Fibroblast of mammary gland (primary cell): Measurements from ENCODE around the gene ADI1.

Experiments
- DNase-seq: peaks from one replicate; pipeline ENCODE4 v3.0.0-alpha.2; 2010; ENCODE audit warnings: low read depth
- H3K4me3 ChIP-seq: 2 replicates; pipeline ENCODE4 v1.5.1; 2011; ENCODE audit warnings: low read depth, mild to moderate bottlenecking, low read length, moderate library complexity; ENCODE audit not compliant: control insufficient read depth
- TF ChIP-seq, protein P1 (sequence below): conservative IDR thresholded peaks from 2 replicates; pipeline ENCODE4 v1.5.1; 2011; ENCODE audit warnings: low read depth, low read length, inconsistent platforms; ENCODE audit not compliant: control insufficient read depth, insufficient read depth

Gene ADI1

DNA sequence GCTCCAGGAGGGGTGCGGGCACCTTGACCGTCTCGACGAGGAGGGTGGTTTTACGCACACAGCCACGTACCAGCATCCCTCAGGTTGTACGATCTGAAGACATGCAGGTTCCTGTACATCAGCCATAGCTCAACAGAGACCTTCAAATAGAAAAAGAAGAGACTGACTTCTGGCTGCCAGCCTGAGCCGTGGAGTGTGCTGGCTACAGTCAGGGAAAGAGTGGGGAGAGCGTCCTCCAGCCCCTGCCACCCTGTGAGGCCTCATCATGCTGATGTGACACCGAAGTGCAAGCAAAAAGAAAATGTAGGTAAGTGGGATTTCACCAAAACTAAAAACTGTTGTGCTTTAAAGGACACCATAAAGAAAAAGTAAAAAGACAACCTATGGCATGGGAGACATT is 47.0 kb downstream of the ADI1 start:
- TF ChIP-seq, protein P1, sequence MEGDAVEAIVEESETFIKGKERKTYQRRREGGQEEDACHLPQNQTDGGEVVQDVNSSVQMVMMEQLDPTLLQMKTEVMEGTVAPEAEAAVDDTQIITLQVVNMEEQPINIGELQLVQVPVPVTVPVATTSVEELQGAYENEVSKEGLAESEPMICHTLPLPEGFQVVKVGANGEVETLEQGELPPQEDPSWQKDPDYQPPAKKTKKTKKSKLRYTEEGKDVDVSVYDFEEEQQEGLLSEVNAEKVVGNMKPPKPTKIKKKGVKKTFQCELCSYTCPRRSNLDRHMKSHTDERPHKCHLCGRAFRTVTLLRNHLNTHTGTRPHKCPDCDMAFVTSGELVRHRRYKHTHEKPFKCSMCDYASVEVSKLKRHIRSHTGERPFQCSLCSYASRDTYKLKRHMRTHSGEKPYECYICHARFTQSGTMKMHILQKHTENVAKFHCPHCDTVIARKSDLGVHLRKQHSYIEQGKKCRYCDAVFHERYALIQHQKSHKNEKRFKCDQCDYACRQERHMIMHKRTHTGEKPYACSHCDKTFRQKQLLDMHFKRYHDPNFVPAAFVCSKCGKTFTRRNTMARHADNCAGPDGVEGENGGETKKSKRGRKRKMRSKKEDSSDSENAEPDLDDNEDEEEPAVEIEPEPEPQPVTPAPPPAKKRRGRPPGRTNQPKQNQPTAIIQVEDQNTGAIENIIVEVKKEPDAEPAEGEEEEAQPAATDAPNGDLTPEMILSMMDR: no peak
- H3K4me3 ChIP-seq: no peak overlapping the region
- DNase-seq: no peak

DNA sequence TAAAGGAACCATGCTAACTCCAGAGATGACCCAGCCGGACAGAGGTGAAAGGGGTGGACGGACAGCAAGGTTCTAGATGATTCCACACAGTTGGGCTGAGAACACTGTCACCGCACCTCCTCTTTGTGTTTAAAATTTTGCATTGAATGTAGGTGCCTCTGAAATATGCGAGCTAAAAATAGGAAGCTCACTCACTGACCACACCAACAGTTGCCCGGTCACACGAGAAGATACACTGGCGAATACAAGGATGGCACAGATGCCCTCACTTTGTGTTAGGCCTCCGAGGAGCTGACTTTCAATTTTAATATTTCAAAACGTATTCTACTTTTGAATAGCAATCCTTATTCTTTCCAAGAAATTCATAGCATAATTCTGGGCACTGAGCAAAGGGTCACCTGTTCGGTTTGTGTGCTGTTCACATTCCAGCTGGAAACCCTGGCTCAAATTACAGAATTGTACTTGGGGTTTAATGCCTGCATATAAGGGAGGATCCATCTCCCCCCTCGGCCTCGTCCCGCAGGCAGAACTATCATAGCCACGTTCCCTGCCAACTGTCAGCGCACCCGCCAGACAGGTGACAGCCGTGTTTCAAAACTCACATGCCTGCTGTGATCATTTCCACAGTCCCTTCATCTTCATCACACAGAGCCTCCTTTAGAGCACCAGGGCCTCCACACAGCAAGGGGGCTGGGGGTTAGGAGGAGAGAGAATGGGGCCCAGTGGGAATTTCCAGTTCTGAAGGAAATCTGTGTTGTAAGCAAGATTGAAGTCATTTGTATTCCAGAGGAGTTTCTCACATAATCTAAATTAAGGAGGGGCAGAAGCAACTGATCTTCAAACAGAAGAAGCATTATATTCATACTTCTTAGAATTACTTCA is 48.2 kb downstream of the ADI1 start:
- H3K4me3 ChIP-seq: no peak overlapping the region
- peak; percentile 38 for DNase-seq
- TF ChIP-seq, protein P1: no peak

DNA sequence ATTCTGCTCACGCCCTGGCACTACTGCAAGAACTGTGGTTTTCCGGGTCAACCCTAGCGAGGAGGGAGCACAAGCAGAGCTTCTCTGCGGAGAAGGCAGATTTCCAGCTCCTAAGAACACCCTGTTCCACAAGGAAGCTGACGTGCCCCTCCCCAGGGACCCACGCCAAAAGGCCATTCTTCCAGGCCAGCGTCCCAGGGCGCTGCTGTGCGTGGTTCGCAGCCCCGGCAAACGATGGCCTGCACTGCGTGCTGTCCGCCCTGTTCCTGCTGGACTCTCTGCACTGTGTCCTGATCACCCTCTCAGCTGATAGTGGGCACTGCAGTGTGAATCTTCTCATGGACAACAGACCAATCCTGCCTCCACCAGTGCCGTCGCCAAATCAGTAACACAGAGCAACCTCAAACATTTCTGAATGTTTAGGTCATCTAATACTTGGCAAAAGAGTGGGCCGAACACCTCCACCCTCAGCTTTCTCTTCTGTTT is 49.1 kb downstream of the ADI1 start:
- TF ChIP-seq, protein P1: no peak
- DNase-seq: peak; percentile 97
- peak overlapping the region; percentile 5 for H3K4me3 ChIP-seq

DNA sequence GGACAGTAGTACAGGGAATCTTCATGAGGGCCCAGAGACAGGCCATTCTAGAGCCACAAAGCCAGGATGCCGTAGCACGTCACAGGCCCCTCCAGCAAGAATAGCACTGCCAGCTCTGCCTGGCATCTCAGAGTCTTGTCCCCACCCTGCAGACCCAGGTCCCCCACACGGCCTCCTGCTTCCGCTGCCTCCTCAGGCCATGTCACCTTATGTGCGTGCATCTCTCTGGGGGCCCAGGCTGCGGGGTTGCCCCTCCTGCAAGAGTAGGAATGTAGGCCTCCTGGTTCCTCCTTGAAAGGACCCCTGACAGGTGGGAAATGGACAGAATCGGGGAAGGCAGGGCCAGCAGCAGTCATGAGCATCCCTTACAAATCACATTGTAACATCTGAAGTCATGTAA is 49.8 kb downstream of the ADI1 start:
- no peak for DNase-seq
- no peak overlapping the region for H3K4me3 ChIP-seq
- TF ChIP-seq, protein P1: no peak

DNA sequence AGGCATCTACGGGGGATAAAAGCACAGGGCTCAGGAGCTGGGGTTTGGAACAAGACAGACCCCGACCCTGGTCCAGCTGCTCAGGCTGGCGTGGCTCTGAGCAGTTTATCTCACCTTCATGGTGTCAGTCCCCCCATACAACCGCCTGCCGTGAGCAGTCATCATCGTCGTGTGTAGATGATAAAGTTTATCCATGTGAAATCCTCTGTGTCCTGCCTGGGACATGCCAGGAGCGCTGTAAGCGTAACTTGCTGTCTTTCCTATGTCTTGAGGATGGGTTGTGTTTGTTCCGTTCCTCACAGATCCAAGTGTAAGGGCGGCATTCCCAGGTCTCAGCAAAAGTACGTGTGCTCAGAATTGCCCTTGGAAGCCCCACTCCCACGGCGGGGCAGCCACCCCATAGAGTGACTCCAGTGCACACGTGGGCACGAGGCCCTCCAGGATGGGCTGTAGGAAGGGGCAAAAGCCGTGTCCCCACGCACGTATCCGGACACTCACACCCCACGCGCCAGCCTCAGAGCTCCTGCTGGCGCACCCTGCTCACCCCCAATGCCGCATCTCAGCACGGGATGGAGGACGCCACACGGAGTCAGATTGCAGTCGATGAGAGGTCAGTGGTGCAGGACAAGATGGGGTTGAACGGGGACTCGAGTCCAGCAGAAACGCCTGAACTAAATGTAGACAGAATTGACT is 50.9 kb downstream of the ADI1 start:
- no peak overlapping the region for H3K4me3 ChIP-seq
- TF ChIP-seq, protein P1: no peak
- DNase-seq: no peak

DNA sequence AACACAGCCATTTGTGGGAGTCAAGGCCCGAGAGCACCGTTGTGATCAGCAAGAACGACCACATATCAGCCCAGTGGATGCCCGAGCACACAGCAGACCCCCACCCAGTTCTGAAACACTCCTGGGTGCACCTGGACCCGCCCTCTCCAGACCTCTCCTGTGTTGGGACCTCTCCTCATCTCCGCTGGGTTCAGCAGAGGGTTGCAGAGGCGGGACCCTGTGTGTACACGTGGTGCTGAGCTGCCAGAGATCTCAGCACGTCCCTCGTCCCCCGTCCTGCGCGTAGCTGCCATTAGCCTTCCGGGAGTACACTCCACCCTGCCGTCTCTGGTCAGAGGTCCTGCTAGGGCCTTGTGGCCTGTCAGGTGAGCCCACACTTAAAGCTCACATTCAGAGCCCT is 51.7 kb downstream of the ADI1 start:
- TF ChIP-seq, protein P1: no peak
- H3K4me3 ChIP-seq: no peak overlapping the region
- no peak for DNase-seq
